AG04449 (cell line): ENCODE data around the gene MEFV.

Experiments used
- CTCF ChIA-PET: fragments of 350-600 bp; formaldehyde crosslinking; extraction: SDS; loops from one replicate; lab custom pipeline; 2021; ENCODE audit warnings: antibody characterized with exemption; lab: Yijun Ruan, JAX
- POLR2A ChIA-PET: fragments of 400-600, 350-600 bp; formaldehyde crosslinking; extraction: SDS; loops from one replicate; lab custom pipeline; 2020; ENCODE audit warnings: antibody characterized with exemption, inconsistent platforms; lab: Yijun Ruan, JAX
- DNase-seq: peaks from one replicate; pipeline ENCODE4 v3.0.0-alpha.2; 2010; ENCODE audit warnings: low read depth, low spot score
- H3K4me3 ChIP-seq: 2 replicates; pipeline ENCODE4 v1.5.1; 2011; ENCODE audit warnings: low read depth, mild to moderate bottlenecking, control low read depth, low read length
- TF ChIP-seq, protein P1 (sequence below): IDR thresholded peaks from one replicate; pipeline ENCODE4 v1.5.1; 2011; ENCODE audit warnings: mild to moderate bottlenecking, moderate library complexity, low read length, control low read depth, inconsistent platforms; ENCODE audit not compliant: insufficient read depth; ENCODE audit errors: missing control alignments

Gene MEFV, protein sequence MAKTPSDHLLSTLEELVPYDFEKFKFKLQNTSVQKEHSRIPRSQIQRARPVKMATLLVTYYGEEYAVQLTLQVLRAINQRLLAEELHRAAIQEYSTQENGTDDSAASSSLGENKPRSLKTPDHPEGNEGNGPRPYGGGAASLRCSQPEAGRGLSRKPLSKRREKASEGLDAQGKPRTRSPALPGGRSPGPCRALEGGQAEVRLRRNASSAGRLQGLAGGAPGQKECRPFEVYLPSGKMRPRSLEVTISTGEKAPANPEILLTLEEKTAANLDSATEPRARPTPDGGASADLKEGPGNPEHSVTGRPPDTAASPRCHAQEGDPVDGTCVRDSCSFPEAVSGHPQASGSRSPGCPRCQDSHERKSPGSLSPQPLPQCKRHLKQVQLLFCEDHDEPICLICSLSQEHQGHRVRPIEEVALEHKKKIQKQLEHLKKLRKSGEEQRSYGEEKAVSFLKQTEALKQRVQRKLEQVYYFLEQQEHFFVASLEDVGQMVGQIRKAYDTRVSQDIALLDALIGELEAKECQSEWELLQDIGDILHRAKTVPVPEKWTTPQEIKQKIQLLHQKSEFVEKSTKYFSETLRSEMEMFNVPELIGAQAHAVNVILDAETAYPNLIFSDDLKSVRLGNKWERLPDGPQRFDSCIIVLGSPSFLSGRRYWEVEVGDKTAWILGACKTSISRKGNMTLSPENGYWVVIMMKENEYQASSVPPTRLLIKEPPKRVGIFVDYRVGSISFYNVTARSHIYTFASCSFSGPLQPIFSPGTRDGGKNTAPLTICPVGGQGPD

DNA sequence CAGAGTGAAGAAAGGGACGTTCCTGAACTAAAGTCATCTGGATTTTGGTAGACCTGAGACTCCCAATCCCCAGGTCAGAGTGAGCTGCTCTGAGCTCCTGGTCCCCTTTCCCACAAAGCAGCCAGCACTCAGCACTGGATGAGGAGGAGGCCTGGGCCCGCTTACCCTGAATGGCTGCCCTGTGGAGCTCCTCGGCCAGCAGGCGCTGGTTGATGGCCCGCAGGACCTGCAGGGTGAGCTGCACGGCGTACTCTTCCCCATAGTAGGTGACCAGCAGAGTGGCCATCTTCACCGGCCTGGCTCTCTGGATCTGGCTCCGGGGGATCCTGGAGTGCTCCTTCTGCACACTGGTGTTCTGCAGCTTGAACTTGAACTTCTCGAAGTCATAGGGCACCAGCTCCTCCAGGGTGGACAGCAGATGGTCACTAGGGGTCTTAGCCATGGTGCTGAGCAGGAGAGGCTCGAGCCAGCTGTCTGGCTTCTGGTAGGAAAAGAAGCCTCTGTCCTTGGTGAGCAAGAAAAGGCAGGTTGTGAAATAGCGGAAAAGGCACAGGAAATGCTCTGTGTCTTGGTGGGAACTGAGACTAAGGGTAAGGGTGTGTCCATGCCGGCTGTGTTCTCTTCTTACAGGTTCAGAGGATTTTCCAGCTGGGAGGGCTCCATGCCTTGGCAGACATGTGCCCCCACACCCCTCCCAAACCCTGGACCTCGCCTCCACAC lies at the start of gene MEFV:
MEFV (minus strand) TSS at position 488 of the 720 bp plus-strand sequence; CDS start at position 442, 46 bp downstream.
- ChIA-PET POLR2A (no interaction called here), CTCF (interaction anchor here (0.7 to 1.5 kb wide), 2 partner anchors 8 to 225 kb away, joined by 3 to 4 read pairs; no protein-coding TSS in a partner anchor)
- no peak within 1 kb of the TSS for H3K4me3 ChIP-seq
- no peak for DNase-seq
- TF ChIP-seq, protein P1, sequence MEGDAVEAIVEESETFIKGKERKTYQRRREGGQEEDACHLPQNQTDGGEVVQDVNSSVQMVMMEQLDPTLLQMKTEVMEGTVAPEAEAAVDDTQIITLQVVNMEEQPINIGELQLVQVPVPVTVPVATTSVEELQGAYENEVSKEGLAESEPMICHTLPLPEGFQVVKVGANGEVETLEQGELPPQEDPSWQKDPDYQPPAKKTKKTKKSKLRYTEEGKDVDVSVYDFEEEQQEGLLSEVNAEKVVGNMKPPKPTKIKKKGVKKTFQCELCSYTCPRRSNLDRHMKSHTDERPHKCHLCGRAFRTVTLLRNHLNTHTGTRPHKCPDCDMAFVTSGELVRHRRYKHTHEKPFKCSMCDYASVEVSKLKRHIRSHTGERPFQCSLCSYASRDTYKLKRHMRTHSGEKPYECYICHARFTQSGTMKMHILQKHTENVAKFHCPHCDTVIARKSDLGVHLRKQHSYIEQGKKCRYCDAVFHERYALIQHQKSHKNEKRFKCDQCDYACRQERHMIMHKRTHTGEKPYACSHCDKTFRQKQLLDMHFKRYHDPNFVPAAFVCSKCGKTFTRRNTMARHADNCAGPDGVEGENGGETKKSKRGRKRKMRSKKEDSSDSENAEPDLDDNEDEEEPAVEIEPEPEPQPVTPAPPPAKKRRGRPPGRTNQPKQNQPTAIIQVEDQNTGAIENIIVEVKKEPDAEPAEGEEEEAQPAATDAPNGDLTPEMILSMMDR: no peak

DNA sequence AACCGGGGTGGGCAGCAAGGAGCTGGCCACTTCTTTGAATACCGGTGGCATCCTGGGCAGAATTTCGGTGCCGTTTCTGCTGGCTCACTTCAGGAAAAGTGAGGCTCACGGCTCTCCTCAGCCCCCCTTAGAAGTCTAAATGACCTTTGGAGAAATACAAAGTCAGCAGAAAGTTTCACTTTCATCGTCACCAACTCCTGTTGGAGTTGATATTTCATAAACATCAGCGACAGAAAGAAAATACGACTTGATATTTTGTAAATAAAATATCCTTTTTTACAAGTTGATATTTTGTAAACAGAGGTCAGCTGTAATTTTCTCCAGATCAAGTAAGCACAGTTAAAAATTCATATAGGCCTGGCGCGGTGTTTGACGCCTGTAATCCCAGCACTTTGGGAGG lies 49.6 kb upstream of the MEFV start:
- ChIA-PET POLR2A (interaction anchor here (2.0 kb wide), 1 partner anchor 23 kb away, joined by 11 read pairs; the partner anchor contains the start of gene ZNF263), CTCF (interaction anchor here (1.2 kb wide), 1 partner anchor 1171 kb away, joined by 3 read pairs; no protein-coding TSS in a partner anchor)
- DNase-seq: no peak
- TF ChIP-seq, protein P1: no peak
- peak overlapping the region; percentile 92 for H3K4me3 ChIP-seq

DNA sequence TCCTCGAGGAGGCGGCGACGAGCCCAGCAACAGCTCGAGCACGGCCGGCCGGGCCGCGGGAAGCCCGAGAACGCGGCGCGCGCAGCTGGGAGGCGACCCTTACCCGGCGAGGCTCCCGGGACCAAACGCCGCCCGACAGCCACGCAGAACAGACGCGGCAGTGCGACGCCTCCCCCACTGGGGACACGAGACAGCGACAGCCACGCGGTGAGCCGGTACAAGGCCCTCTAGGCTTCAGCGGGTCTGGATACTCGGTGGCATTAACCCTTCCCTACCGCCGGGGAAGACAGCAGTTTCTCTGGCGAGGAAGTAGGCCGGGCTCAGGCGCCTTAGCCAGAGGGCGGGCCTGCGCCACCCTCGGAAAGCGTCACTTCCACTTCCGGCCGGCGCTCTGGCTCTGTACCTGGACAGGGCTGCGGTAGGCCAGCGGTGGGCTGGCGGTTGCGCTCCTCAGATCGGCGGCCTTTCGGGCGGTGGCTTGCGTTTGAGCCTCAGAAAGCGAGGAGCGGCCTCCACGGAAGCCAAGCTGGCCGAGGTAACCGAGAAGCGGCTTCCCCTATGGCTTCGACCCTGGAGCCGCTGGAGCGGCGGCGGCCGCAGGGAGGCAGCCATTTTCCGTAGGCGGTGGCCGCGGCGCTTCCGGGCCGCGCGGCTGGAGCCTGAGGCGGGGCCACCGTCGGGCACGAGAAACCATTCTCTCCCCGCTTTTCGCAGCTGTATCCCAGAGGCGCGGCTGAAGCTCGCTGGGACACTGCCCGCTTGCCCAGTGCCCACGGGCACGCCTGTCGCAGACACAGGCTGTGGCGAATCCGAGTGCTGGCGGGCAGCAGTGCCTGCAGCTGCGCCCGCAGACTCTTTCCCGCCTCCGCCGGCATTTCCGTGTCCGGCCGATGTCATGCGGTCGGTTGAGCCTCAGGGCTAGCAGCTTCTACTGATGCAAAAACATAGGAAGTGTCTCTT lies 49.0 kb upstream of the MEFV start, which contains the start of the genes TIGD7 and ZNF75A:
TIGD7 (minus strand) TSS at position 322 of the 960 bp plus-strand sequence. CDS start 4,816 bp downstream, outside the sequence.
ZNF75A (plus strand) TSS at position 389 of the 960 bp plus-strand sequence. CDS start 2,932 bp downstream, outside the sequence.
- ChIA-PET CTCF (interaction anchor here (0.9 to 1.2 kb wide), 3 partner anchors 17 to 1172 kb away, joined by 3 read pairs; no protein-coding TSS in a partner anchor), POLR2A (interaction anchor here (2.0 kb wide), 1 partner anchor 22 kb away, joined by 11 read pairs; the partner anchor contains the start of gene ZNF263)
- peak within 1 kb of the TSS; percentile 92 for H3K4me3 ChIP-seq
- TF ChIP-seq, protein P1: peak; percentile 8
- DNase-seq: peak; percentile 45

DNA sequence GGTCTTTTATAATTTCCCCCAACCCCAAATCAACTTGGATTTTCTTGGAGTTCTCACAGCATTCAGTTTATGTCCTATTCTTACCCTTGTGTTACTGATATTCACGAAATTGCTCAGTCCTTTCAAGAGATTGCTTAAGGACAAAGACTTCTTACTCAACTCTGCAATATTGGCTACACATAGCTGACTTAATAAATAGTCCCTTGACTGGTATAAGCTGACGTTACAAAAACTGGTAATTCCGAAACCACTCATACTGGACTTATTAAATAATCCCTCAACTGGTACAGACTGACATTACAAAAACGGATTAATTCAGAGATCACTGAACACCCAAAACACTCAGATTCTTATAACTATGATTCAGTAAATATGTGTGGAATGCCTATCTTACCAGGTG lies 47.9 kb upstream of the MEFV start:
- CTCF ChIA-PET: interaction anchor here (0.7 to 1.0 kb wide), 4 partner anchors 8 to 49 kb away, joined by 3 read pairs; no protein-coding TSS in a partner anchor
- H3K4me3 ChIP-seq: peak overlapping the region; percentile 92
- POLR2A ChIA-PET: interaction anchor here (2.0 kb wide), 1 partner anchor 21 kb away, joined by 11 read pairs; the partner anchor contains the start of gene ZNF263
- TF ChIP-seq, protein P1: no peak
- DNase-seq: no peak

DNA sequence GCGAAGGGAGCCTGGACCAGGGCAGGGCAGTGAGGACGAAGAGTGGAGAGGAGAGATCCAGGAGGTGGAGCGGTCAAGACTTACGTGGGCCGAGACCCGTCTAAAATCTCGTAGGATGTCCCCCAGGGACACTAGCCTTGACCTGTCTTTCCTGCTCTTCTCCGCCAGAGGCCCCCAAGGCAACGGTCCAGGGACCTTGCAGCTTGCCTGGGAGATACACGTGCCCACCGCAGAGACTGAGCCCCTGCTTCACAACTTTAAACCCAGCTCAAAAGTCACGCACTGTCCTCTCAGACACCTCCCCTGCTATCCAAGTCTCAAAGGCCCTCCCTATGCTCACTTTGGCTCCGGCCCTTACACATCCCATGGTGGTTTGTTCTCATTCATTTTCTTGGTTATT lies 39.4 kb upstream of the MEFV start:
- CTCF ChIA-PET: no interaction called here
- TF ChIP-seq, protein P1: no peak
- POLR2A ChIA-PET: interaction anchor here (0.5 kb wide), 1 partner anchor 87 kb away, joined by 3 read pairs; no protein-coding TSS in a partner anchor
- DNase-seq: no peak
- no peak overlapping the region for H3K4me3 ChIP-seq
